ENCODE results near the gene SAA1.

The SAA1 gene

GRCh38 chr11:18312012-18312411, 45.9 kb downstream of the SAA1 start:
- DNase-seq, result no peak

- DNase-seq, result no peak
Observed at GRCh38 chr11:18312663-18313420, 46.8 kb downstream of the SAA1 start.

- no peak for DNase-seq
Observed at GRCh38 chr11:18313965-18314763, 48.1 kb downstream of the SAA1 start.

- DNase-seq, result no peak
Observed at GRCh38 chr11:18314784-18315523, 48.9 kb downstream of the SAA1 start.

- no peak for DNase-seq
Observed at GRCh38 chr11:18315893-18316292, 49.8 kb downstream of the SAA1 start.

- DNase-seq, result no peak
Observed at GRCh38 chr11:18317551-18317950, 51.5 kb downstream of the SAA1 start.
